SK-N-MC (cell line): ENCODE measurements around the gene CGNL1.

Experiments used
- EZH2 ChIP-seq: fragments of 200-600 bp; sonication (generic); IDR thresholded peaks from one replicate; pipeline ENCODE4 v1.6.1; 2017; ENCODE audit warnings: antibody characterized with exemption
- POLR2AphosphoS5 ChIP-seq: IDR thresholded peaks from 2 replicates; pipeline ENCODE4 v1.6.1; 2012; ENCODE audit warnings: mild to moderate bottlenecking, low read depth, low read length, borderline replicate concordance

DNA sequence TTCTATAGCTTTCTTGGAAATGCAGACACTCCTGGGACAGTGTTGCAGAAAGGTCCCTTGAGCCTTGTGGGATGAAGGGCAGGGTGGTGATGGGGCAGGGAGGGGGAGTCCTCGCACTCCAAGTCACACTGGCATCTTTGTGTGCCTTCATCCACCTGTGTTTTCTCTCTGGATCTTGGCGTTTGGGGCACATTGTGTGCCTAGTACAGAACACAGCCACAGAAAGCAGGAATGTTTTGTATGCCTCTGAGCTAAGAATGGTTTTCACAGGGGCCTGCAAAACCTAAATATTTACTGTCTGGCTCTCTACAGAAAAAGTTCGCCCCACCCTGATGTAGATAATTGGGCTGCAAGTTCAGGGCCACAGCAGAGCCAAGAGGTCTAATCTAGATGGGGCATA lies 221.1 kb downstream of the CGNL1 start:
- TF ChIP-seq EZH2 = no peak
- TF ChIP-seq POLR2AphosphoS5 = no peak
